HEK293 (cell line): Measurements from ENCODE around the gene TSEN54.

ENCODE experiments used
- BCL11B ChIP-seq: fragments of 450-650 bp; formaldehyde crosslinking; IDR thresholded peaks from 2 replicates; pipeline ENCODE4 v1.5.1; 2016; ENCODE audit warnings: low read depth, missing biosample characterization, missing genetic modification characterization
- HOXA7 ChIP-seq: sonication (generic); formaldehyde crosslinking; IDR thresholded peaks from 2 replicates; pipeline ENCODE4 v1.8.1; 2022; ENCODE audit warnings: missing genetic modification reagents, borderline replicate concordance
- INSM2 ChIP-seq: fragments of 450-650 bp; formaldehyde crosslinking; IDR thresholded peaks from 2 replicates; pipeline ENCODE4 v1.5.1; 2016; ENCODE audit warnings: missing biosample characterization, missing genetic modification characterization
- KLF7 ChIP-seq: fragments of 450-650 bp; formaldehyde crosslinking; IDR thresholded peaks from 2 replicates; pipeline ENCODE4 v1.5.1; 2016; ENCODE audit warnings: missing biosample characterization, missing genetic modification characterization, borderline replicate concordance
- KLF9 ChIP-seq: fragments of 450-650 bp; formaldehyde crosslinking; IDR thresholded peaks from 2 replicates; pipeline ENCODE4 v1.5.1; 2016; ENCODE audit warnings: missing biosample characterization, missing genetic modification characterization, low read depth
- MYNN ChIP-seq: fragments of 450-650 bp; formaldehyde crosslinking; IDR thresholded peaks from 2 replicates; pipeline ENCODE4 v1.5.1; 2016; ENCODE audit warnings: missing biosample characterization, missing genetic modification characterization, borderline replicate concordance
- MZF1 ChIP-seq: fragments of 450-650 bp; formaldehyde crosslinking; IDR thresholded peaks from 2 replicates; pipeline ENCODE4 v1.5.1; 2017; ENCODE audit warnings: missing biosample characterization, missing genetic modification characterization, borderline replicate concordance
- OSR2 ChIP-seq: fragments of 450-650 bp; formaldehyde crosslinking; IDR thresholded peaks from 2 replicates; pipeline ENCODE4 v1.5.1; 2016; ENCODE audit warnings: missing biosample characterization, missing genetic modification characterization
- PBX3 ChIP-seq: sonication (generic); formaldehyde crosslinking; IDR thresholded peaks from 2 replicates; pipeline ENCODE4 v1.8.1; 2022; ENCODE audit warnings: mild to moderate bottlenecking, moderate library complexity, missing genetic modification reagents
- SETDB1 ChIP-seq: IDR thresholded peaks from one replicate; pipeline ENCODE4 v1.6.1; 2017; ENCODE audit warnings: mild to moderate bottlenecking, low read length, moderate library complexity, mixed read lengths; ENCODE audit not compliant: insufficient read length
- ZBTB11 ChIP-seq: fragments of 450-650 bp; formaldehyde crosslinking; conservative IDR thresholded peaks from 2 replicates; pipeline ENCODE4 v1.5.1; 2016; ENCODE audit warnings: low read depth, missing biosample characterization, missing genetic modification characterization
- ZBTB48 ChIP-seq: fragments of 450-650 bp; formaldehyde crosslinking; IDR thresholded peaks from 2 replicates; pipeline ENCODE4 v1.5.1; 2016; ENCODE audit warnings: missing biosample characterization, missing genetic modification characterization
- ZFP3 ChIP-seq: fragments of 450-650 bp; formaldehyde crosslinking; IDR thresholded peaks from 2 replicates; pipeline ENCODE4 v1.5.1; 2016; ENCODE audit warnings: low read depth, missing biosample characterization, missing genetic modification characterization
- ZNF10 ChIP-seq: fragments of 450-650 bp; formaldehyde crosslinking; IDR thresholded peaks from 2 replicates; pipeline ENCODE4 v1.5.1; 2017; ENCODE audit warnings: missing biosample characterization, missing genetic modification characterization
- ZNF223 ChIP-seq: fragments of 450-650 bp; formaldehyde crosslinking; IDR thresholded peaks from 2 replicates; pipeline ENCODE4 v1.5.1; 2016; ENCODE audit warnings: missing biosample characterization, missing genetic modification characterization
- ZNF555 ChIP-seq: fragments of 450-650 bp; formaldehyde crosslinking; conservative IDR thresholded peaks from 2 replicates; pipeline ENCODE4 v1.5.1; 2017; ENCODE audit warnings: missing biosample characterization, mild to moderate bottlenecking, missing genetic modification characterization, inconsistent platforms
- ZNF571 ChIP-seq: fragments of 450-650 bp; formaldehyde crosslinking; IDR thresholded peaks from 2 replicates; pipeline ENCODE4 v1.5.0; 2017; ENCODE audit warnings: missing biosample characterization, missing genetic modification characterization
- ZNF621 ChIP-seq: fragments of 450-650 bp; formaldehyde crosslinking; IDR thresholded peaks from 2 replicates; pipeline ENCODE4 v1.5.1; 2017; ENCODE audit warnings: missing biosample characterization, missing genetic modification characterization
- ZNF658 ChIP-seq: fragments of 450-650 bp; formaldehyde crosslinking; IDR thresholded peaks from 2 replicates; pipeline ENCODE4; 2016; ENCODE audit warnings: missing biosample characterization, missing genetic modification characterization
- ZNF747 ChIP-seq: fragments of 450-650 bp; formaldehyde crosslinking; IDR thresholded peaks from 2 replicates; pipeline ENCODE4 v1.5.1; 2016; ENCODE audit warnings: missing biosample characterization, missing genetic modification characterization
- ZNF76 ChIP-seq: fragments of 450-650 bp; formaldehyde crosslinking; IDR thresholded peaks from 2 replicates; pipeline ENCODE4; 2016; ENCODE audit warnings: low read depth, missing biosample characterization, missing genetic modification characterization, borderline replicate concordance
- ZNF777 ChIP-seq: fragments of 450-650 bp; formaldehyde crosslinking; IDR thresholded peaks from 2 replicates; pipeline ENCODE4 v1.5.1; 2017; ENCODE audit warnings: missing biosample characterization, missing genetic modification characterization, borderline replicate concordance
- TF ChIP-seq, protein P1 (sequence below): fragments of 450-650 bp; formaldehyde crosslinking; IDR thresholded peaks from 2 replicates; pipeline ENCODE4 v1.5.1; 2016; ENCODE audit warnings: missing biosample characterization, missing genetic modification characterization, borderline replicate concordance
- TF ChIP-seq, protein P2 (sequence below): fragments of 450-650 bp; formaldehyde crosslinking; IDR thresholded peaks from 2 replicates; pipeline ENCODE4 v1.5.1; 2017; ENCODE audit warnings: missing biosample characterization, missing genetic modification characterization

TSEN54 gene

GRCh38 chr17:75516619-75517296 is 430 bp downstream of the TSEN54 start (continued):
- TF ChIP-seq, protein P1, sequence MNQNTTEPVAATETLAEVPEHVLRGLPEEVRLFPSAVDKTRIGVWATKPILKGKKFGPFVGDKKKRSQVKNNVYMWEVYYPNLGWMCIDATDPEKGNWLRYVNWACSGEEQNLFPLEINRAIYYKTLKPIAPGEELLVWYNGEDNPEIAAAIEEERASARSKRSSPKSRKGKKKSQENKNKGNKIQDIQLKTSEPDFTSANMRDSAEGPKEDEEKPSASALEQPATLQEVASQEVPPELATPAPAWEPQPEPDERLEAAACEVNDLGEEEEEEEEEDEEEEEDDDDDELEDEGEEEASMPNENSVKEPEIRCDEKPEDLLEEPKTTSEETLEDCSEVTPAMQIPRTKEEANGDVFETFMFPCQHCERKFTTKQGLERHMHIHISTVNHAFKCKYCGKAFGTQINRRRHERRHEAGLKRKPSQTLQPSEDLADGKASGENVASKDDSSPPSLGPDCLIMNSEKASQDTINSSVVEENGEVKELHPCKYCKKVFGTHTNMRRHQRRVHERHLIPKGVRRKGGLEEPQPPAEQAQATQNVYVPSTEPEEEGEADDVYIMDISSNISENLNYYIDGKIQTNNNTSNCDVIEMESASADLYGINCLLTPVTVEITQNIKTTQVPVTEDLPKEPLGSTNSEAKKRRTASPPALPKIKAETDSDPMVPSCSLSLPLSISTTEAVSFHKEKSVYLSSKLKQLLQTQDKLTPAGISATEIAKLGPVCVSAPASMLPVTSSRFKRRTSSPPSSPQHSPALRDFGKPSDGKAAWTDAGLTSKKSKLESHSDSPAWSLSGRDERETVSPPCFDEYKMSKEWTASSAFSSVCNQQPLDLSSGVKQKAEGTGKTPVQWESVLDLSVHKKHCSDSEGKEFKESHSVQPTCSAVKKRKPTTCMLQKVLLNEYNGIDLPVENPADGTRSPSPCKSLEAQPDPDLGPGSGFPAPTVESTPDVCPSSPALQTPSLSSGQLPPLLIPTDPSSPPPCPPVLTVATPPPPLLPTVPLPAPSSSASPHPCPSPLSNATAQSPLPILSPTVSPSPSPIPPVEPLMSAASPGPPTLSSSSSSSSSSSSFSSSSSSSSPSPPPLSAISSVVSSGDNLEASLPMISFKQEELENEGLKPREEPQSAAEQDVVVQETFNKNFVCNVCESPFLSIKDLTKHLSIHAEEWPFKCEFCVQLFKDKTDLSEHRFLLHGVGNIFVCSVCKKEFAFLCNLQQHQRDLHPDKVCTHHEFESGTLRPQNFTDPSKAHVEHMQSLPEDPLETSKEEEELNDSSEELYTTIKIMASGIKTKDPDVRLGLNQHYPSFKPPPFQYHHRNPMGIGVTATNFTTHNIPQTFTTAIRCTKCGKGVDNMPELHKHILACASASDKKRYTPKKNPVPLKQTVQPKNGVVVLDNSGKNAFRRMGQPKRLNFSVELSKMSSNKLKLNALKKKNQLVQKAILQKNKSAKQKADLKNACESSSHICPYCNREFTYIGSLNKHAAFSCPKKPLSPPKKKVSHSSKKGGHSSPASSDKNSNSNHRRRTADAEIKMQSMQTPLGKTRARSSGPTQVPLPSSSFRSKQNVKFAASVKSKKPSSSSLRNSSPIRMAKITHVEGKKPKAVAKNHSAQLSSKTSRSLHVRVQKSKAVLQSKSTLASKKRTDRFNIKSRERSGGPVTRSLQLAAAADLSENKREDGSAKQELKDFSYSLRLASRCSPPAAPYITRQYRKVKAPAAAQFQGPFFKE (tag by site-specific recombination), result no peak
- no peak for TF ChIP-seq ZNF747 (tag by site-specific recombination)
- TF ChIP-seq KLF9 (tag by site-specific recombination), result peak; percentile 62
- TF ChIP-seq ZFP3 (tag by site-specific recombination), result no peak
- TF ChIP-seq ZNF777 (tag by site-specific recombination), result peak; percentile 69; the same call in 1 of the 2 replicates
- TF ChIP-seq INSM2 (tag by site-specific recombination), result no peak
- TF ChIP-seq MYNN (tag by site-specific recombination), result no peak
- no peak for TF ChIP-seq OSR2 (tag by site-specific recombination)
- no peak for TF ChIP-seq MZF1 (tag by site-specific recombination)
- no peak for TF ChIP-seq ZNF658 (tag by site-specific recombination)
- no peak for TF ChIP-seq ZNF555
- no peak for TF ChIP-seq ZNF223
- TF ChIP-seq ZNF10, result no peak
- no peak for TF ChIP-seq ZNF621 (tag by site-specific recombination)
- TF ChIP-seq PBX3, result no peak; the same call in 1 of the 2 replicates
- peak; percentile 81 for TF ChIP-seq ZBTB48
- no peak for TF ChIP-seq ZNF76 (tag by site-specific recombination)
- no peak for TF ChIP-seq BCL11B (tag by site-specific recombination)
- no peak for TF ChIP-seq KLF7 (tag by site-specific recombination)
- TF ChIP-seq, protein P2, sequence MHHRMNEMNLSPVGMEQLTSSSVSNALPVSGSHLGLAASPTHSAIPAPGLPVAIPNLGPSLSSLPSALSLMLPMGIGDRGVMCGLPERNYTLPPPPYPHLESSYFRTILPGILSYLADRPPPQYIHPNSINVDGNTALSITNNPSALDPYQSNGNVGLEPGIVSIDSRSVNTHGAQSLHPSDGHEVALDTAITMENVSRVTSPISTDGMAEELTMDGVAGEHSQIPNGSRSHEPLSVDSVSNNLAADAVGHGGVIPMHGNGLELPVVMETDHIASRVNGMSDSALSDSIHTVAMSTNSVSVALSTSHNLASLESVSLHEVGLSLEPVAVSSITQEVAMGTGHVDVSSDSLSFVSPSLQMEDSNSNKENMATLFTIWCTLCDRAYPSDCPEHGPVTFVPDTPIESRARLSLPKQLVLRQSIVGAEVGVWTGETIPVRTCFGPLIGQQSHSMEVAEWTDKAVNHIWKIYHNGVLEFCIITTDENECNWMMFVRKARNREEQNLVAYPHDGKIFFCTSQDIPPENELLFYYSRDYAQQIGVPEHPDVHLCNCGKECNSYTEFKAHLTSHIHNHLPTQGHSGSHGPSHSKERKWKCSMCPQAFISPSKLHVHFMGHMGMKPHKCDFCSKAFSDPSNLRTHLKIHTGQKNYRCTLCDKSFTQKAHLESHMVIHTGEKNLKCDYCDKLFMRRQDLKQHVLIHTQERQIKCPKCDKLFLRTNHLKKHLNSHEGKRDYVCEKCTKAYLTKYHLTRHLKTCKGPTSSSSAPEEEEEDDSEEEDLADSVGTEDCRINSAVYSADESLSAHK (tag by site-specific recombination), result no peak
- TF ChIP-seq ZNF571, result no peak
- TF ChIP-seq SETDB1, result no peak
- TF ChIP-seq HOXA7 (CRISPR knock-in tag), result no peak
- TF ChIP-seq ZBTB11 (tag by site-specific recombination), result no peak
